H1 (cell line): ENCODE data around the gene CAMKMT. TPM values are rescaled to one million over a fixed set of nuclear protein-coding genes. Genes with fewer than 3 reads are reported as not detected.

Experiments
- CTCF ChIA-PET: fragments of 300-600 bp; sonication (Branson Sonifier 250); formaldehyde crosslinking; loops from one replicate; lab custom pipeline; 2021; ENCODE audit not compliant: partially characterized antibody; lab: Charles Lee
- POLR2A ChIA-PET: fragments of 300-600 bp; sonication (Branson Sonifier 250); formaldehyde crosslinking; loops from one replicate; lab custom pipeline; 2021; ENCODE audit warnings: inconsistent platforms; ENCODE audit not compliant: partially characterized antibody; lab: Charles Lee
- DNase-seq, 2 experiments: peaks; one replicate each; pipeline versions ENCODE4 v3.0.0 to v3.0.0-alpha.2; 2010 to 2022; ENCODE audit warnings: low spot score in 2 of 2, low read depth in 1 of 2, mixed read lengths in 1 of 2
- FAIRE-seq: peaks from 2 replicates; lab custom pipeline; 2011; peaks lifted over from hg19 to GRCh38; lab: Jason Lieb, UNC
- H2AFZ ChIP-seq: 2 replicates; pipeline ENCODE4 v1.8.1; 2012; ENCODE audit warnings: low read length, inconsistent platforms
- H2AK5ac ChIP-seq: 2 replicates; pipeline ENCODE4 v1.6.1; 2013; ENCODE audit warnings: low read depth, low read length
- H2BK120ac ChIP-seq: replicated peaks from 2 replicates; pipeline ENCODE3; 2013; ENCODE audit warnings: low read depth, low read length, inconsistent platforms
- H2BK12ac ChIP-seq: 2 replicates; pipeline ENCODE4 v1.6.1; 2013; ENCODE audit warnings: low read depth, low read length
- H2BK15ac ChIP-seq: 2 replicates; pipeline ENCODE4 v1.6.1; 2013; ENCODE audit warnings: low read length
- H2BK20ac ChIP-seq: 2 replicates; pipeline ENCODE4 v1.6.1; 2013; ENCODE audit warnings: low read length
- H2BK5ac ChIP-seq: 2 replicates; pipeline ENCODE4 v1.6.1; 2013; ENCODE audit warnings: low read depth, low read length
- H3K14ac ChIP-seq: 2 replicates; pipeline ENCODE4 v1.6.1; 2013; ENCODE audit warnings: inconsistent platforms; ENCODE audit not compliant: insufficient read length
- H3K18ac ChIP-seq: 2 replicates; pipeline ENCODE4 v1.6.1; 2013; ENCODE audit warnings: low read length; ENCODE audit errors: extremely low read depth
- H3K23ac ChIP-seq: 2 replicates; pipeline ENCODE4 v1.6.1; 2013; ENCODE audit warnings: inconsistent platforms; ENCODE audit not compliant: insufficient read length
- H3K23me2 ChIP-seq: 2 replicates; pipeline ENCODE4 v1.6.1; 2013; ENCODE audit warnings: low read depth, low read length
- H3K27ac ChIP-seq: 2 replicates; pipeline ENCODE4 v1.6.1; 2011; ENCODE audit warnings: low read depth, low read length, inconsistent platforms
- H3K27me3 ChIP-seq, 4 experiments: replicated peaks in 1 of 4; 1 replicate in 1 of 4; 2 replicates in 3 of 4; pipeline versions ENCODE4 v1.6.1 to v1.8.1; 2011 to 2013; ENCODE audit warnings: low read length in 3 of 4, mild to moderate bottlenecking in 3 of 4, inconsistent platforms in 2 of 4, mixed read lengths in 2 of 4, moderate library complexity in 1 of 4; ENCODE audit not compliant: control insufficient read depth in 3 of 4, insufficient read depth in 3 of 4; ENCODE audit errors: extremely low read depth in 1 of 4
- H3K36me3 ChIP-seq, 4 experiments: 2 replicates each; pipeline versions ENCODE4 v1.6.1 to v1.8.1; 2011 to 2013; ENCODE audit warnings: mild to moderate bottlenecking in 4 of 4, low read length in 3 of 4, moderate library complexity in 2 of 4, control low read depth in 1 of 4, inconsistent platforms in 1 of 4; ENCODE audit not compliant: insufficient read depth in 4 of 4, control insufficient read depth in 2 of 4
- H3K4ac ChIP-seq: replicated peaks from 2 replicates; pipeline ENCODE3; 2013; ENCODE audit warnings: low read length, low read depth, mixed read lengths, inconsistent platforms; ENCODE audit not compliant: insufficient read length
- H3K4me1 ChIP-seq, 4 experiments: replicated peaks in 1 of 4; 1 replicate in 1 of 4; 2 replicates in 3 of 4; pipeline versions ENCODE4 v1.6.1 to v1.8.1; 2011 to 2013; ENCODE audit warnings: low read length in 3 of 4, inconsistent platforms in 2 of 4, mixed read lengths in 1 of 4; ENCODE audit not compliant: insufficient read depth in 4 of 4, control insufficient read depth in 3 of 4
- H3K4me2 ChIP-seq, 2 experiments: 2 replicates each; pipeline versions ENCODE4 v1.6.1 to v1.8.1; 2011 to 2013; ENCODE audit warnings: low read depth in 2 of 2, low read length in 2 of 2, control low read depth in 1 of 2, inconsistent platforms in 1 of 2, mild to moderate bottlenecking in 1 of 2; ENCODE audit not compliant: insufficient read depth in 1 of 2
- H3K4me3 ChIP-seq, 4 experiments: fragments of 200-600, 300-600 bp in 1 of 4; sonication (generic), shearing (Covaris generic), sonication (Bioruptor Twin) in 1 of 4; 2 replicates each; pipeline versions ENCODE4 v1.5.1 to v1.8.1; 2011 to 2016; ENCODE audit warnings: low read length in 4 of 4, low read depth in 3 of 4, control low read depth in 2 of 4, inconsistent platforms in 2 of 4, mild to moderate bottlenecking in 2 of 4, mixed read lengths in 1 of 4, moderate library complexity in 1 of 4; ENCODE audit not compliant: insufficient read depth in 2 of 4; ENCODE audit errors: extremely low read depth in 1 of 4
- H3K56ac ChIP-seq: replicated peaks from 2 replicates; pipeline ENCODE3; 2013; ENCODE audit warnings: low read depth, mild to moderate bottlenecking, mixed read lengths, low read length, inconsistent platforms; ENCODE audit not compliant: insufficient read length
- H3K79me1 ChIP-seq: 2 replicates; pipeline ENCODE4 v1.6.1; 2013; ENCODE audit warnings: low read depth, low read length, control low read depth
- H3K79me2 ChIP-seq, 2 experiments: 2 replicates each; pipeline versions ENCODE4 v1.6.1 to v1.8.1; 2012 to 2013; ENCODE audit warnings: low read length in 2 of 2, mild to moderate bottlenecking in 2 of 2, inconsistent platforms in 1 of 2; ENCODE audit not compliant: insufficient read depth in 2 of 2, control insufficient read depth in 1 of 2
- H3K9ac ChIP-seq, 4 experiments: replicated peaks in 1 of 4; 1 replicate in 1 of 4; 2 replicates in 3 of 4; pipeline versions ENCODE4 v1.6.1 to v1.8.1; 2011 to 2013; ENCODE audit warnings: low read depth in 3 of 4, low read length in 3 of 4, control low read depth in 2 of 4, mild to moderate bottlenecking in 2 of 4, moderate library complexity in 2 of 4, inconsistent platforms in 1 of 4; ENCODE audit errors: extremely low read depth in 1 of 4
- H3K9me3 ChIP-seq, 2 experiments: 2 replicates each; pipeline versions ENCODE4 v1.6.1 to v1.8.1; 2012 to 2013; ENCODE audit warnings: mild to moderate bottlenecking in 2 of 2, moderate library complexity in 2 of 2, control low read depth in 1 of 2, inconsistent platforms in 1 of 2, low read depth in 1 of 2, low read length in 1 of 2, mixed read lengths in 1 of 2; ENCODE audit not compliant: insufficient read depth in 2 of 2
- H4K20me1 ChIP-seq, 2 experiments: replicated peaks in 1 of 2; 2 replicates each; pipeline versions ENCODE3 to v1.8.1; 2011 to 2013; ENCODE audit warnings: inconsistent platforms in 2 of 2, low read length in 2 of 2, mild to moderate bottlenecking in 1 of 2; ENCODE audit not compliant: insufficient read depth in 2 of 2, control insufficient read depth in 1 of 2
- H4K5ac ChIP-seq: 2 replicates; pipeline ENCODE4 v1.6.1; 2013; ENCODE audit warnings: low read length, low read depth, mixed read lengths, inconsistent platforms; ENCODE audit not compliant: insufficient read length
- H4K8ac ChIP-seq: 2 replicates; pipeline ENCODE4 v1.8.0; 2013; ENCODE audit warnings: mild to moderate bottlenecking, moderate library complexity, low read length, inconsistent platforms; ENCODE audit not compliant: insufficient read depth; ENCODE audit errors: extremely low read depth
- H4K91ac ChIP-seq: replicated peaks from 2 replicates; pipeline ENCODE3; 2013; ENCODE audit warnings: low read length, mixed read lengths, inconsistent platforms; ENCODE audit not compliant: insufficient read length
- CTBP2 ChIP-seq: IDR thresholded peaks from 2 replicates; pipeline ENCODE4 v1.7.0; 2011; ENCODE audit warnings: borderline replicate concordance, mild to moderate bottlenecking, moderate library complexity, mixed read lengths, low read length; ENCODE audit not compliant: insufficient read depth, insufficient read length
- KDM5A ChIP-seq: fragments of 200-600 bp; IDR thresholded peaks from 2 replicates; pipeline ENCODE4 v1.7.1; 2012; ENCODE audit warnings: mild to moderate bottlenecking, low read length, inconsistent platforms, mixed read lengths
- POU5F1 ChIP-seq: IDR thresholded peaks from 2 replicates; pipeline ENCODE4 v1.6.1; 2011; ENCODE audit warnings: low read depth, mild to moderate bottlenecking, low read length, moderate library complexity
- TBP ChIP-seq: IDR thresholded peaks from 2 replicates; pipeline ENCODE4 v1.6.1; 2011; ENCODE audit warnings: low read depth, low read length, improper control_type of control experiment
- polyA plus RNA-seq, 7 experiments: library from polyadenylated mRNA; depleted of rRNA in 3 of 7; stranded (reverse) in 5 of 7; unstranded in 2 of 7; fragments of >200 nt in 5 of 7; fragments of 200-250 nt in 2 of 7; gene quantifications; 1 replicate in 5 of 7; 2 replicates in 1 of 7; 4 replicates in 1 of 7; pipeline versions ENCODE4 v1.2.1 to v1.2.3, GENCODE V29; 2011 to 2013; ENCODE audit warnings: missing spikeins in 2 of 7, mixed read lengths in 2 of 7
- total RNA-seq: library from RNA; stranded (reverse); fragmentation: NEBNext Ultra II Directional; extraction: Animal tissue kit (Norgen Biotek cat#: 25700); gene quantifications from 2 replicates; pipeline ENCODE4 v1.2.1, GENCODE V29; 2021

The CAMKMT gene
- total and polyA plus RNA-seq, 2 of the 8 experiments (the other 6 are each of a cell fraction or from before 2014, with no cell fraction given), result 14.7 to 22.4 TPM

GRCh38 chr2:44555700-44556099, 194.0 kb downstream of the CAMKMT start:
- Histone ChIP-seq H3K4me3 (no peak overlapping the region), H4K5ac (no peak overlapping the region), H3K4me2 (no peak overlapping the region), H4K20me1 (no peaks in the 10 kb centered on the region), H2AK5ac (no peak overlapping the region), H3K56ac (no peak overlapping the region), H2BK20ac (no peak overlapping the region), H3K23me2 (no peaks in the 10 kb centered on the region), H2AFZ (no peak overlapping the region), H3K9ac (no peak overlapping the region), H3K27ac (no peak overlapping the region), H3K18ac (no peak overlapping the region), H3K4me1 (no peaks in the 10 kb centered on the region; a peak in 1 of 7 replicates), H2BK5ac (no peak overlapping the region), H2BK15ac (no peak overlapping the region), H3K23ac (no peak overlapping the region), H3K27me3 (no peaks in the 10 kb centered on the region), H3K79me1 (no peaks in the 10 kb centered on the region), H3K9me3 (no peaks in the 10 kb centered on the region), H3K36me3 (0 out of 8 replicates have a peak, but pooled peaks cover 0 to 2% (median 0%) of the 10 kb centered on the region in 4 experiments), H3K79me2 (no peaks in the 10 kb centered on the region), H4K91ac (no peak overlapping the region), H2BK12ac (no peak overlapping the region), H3K4ac (no peak overlapping the region), H4K8ac (no peak overlapping the region), H2BK120ac (no peak overlapping the region), H3K14ac (no peak overlapping the region)
- TF ChIP-seq CTBP2 (no peak), POU5F1 (no peak), KDM5A (no peak), TBP (no peak)
- FAIRE-seq (no peak), DNase-seq (no peak)
- CTCF ChIA-PET, result interaction anchor here (1.0 kb wide), 1 partner anchor 76 kb away, joined by 3 read pairs; no protein-coding TSS in a partner anchor
- POLR2A ChIA-PET, result no interaction called here
